H9 (cell line): ENCODE measurements around the gene ATP2B2. TPM values are rescaled to one million over a fixed set of nuclear protein-coding genes. Genes with fewer than 3 reads are reported as not detected.

Source experiments
- DNase-seq: peaks from one replicate; pipeline ENCODE4 v3.0.0-alpha.2; 2017
- H2AFZ ChIP-seq: one replicate; pipeline ENCODE4 v1.6.1; 2013; ENCODE audit warnings: mild to moderate bottlenecking, low read length, control low read depth, moderate library complexity
- H2AK5ac ChIP-seq: 2 replicates; pipeline ENCODE4 v1.6.1; 2013; ENCODE audit warnings: low read length, control low read depth, mixed read lengths; ENCODE audit not compliant: insufficient read length
- H2BK120ac ChIP-seq: one replicate; pipeline ENCODE4 v1.6.1; 2013; ENCODE audit warnings: low read depth, mild to moderate bottlenecking, low read length, control low read depth, inconsistent platforms; ENCODE audit not compliant: poor library complexity, severe bottlenecking
- H2BK12ac ChIP-seq: 2 replicates; pipeline ENCODE4 v1.6.1; 2013; ENCODE audit warnings: low read length, control low read depth, mixed read lengths, low read depth; ENCODE audit not compliant: insufficient read length
- H2BK15ac ChIP-seq: 2 replicates; pipeline ENCODE4 v1.6.1; 2013; ENCODE audit warnings: low read depth, low read length, control low read depth
- H2BK20ac ChIP-seq: one replicate; pipeline ENCODE4 v1.6.1; 2013; ENCODE audit warnings: low read depth, mild to moderate bottlenecking, low read length, control low read depth, inconsistent platforms; ENCODE audit not compliant: poor library complexity, severe bottlenecking
- H2BK5ac ChIP-seq: 2 replicates; pipeline ENCODE4 v1.6.1; 2013; ENCODE audit warnings: low read length, control low read depth, mixed read lengths; ENCODE audit not compliant: insufficient read length
- H3K14ac ChIP-seq: 2 replicates; pipeline ENCODE4 v1.6.1; 2013; ENCODE audit warnings: low read length, control low read depth; ENCODE audit not compliant: insufficient read depth
- H3K18ac ChIP-seq: 2 replicates; pipeline ENCODE4 v1.6.1; 2013; ENCODE audit warnings: low read depth, mild to moderate bottlenecking, mixed read lengths, low read length, control low read depth; ENCODE audit not compliant: insufficient read length
- H3K23ac ChIP-seq: 2 replicates; pipeline ENCODE4 v1.6.1; 2013; ENCODE audit warnings: low read length, control low read depth, mixed read lengths, low read depth; ENCODE audit not compliant: insufficient read length
- H3K23me2 ChIP-seq: 2 replicates; pipeline ENCODE4 v1.6.1; 2013; ENCODE audit warnings: low read depth, mild to moderate bottlenecking, mixed read lengths, low read length, control low read depth; ENCODE audit not compliant: insufficient read length, poor library complexity, severe bottlenecking
- H3K27ac ChIP-seq: 2 replicates; pipeline ENCODE4 v1.5.1; 2013; ENCODE audit warnings: low read length, control low read depth, mixed read lengths, low read depth; ENCODE audit not compliant: insufficient read length
- H3K27me3 ChIP-seq: 2 replicates; pipeline ENCODE4 v1.6.1; 2013; ENCODE audit warnings: low read length, control low read depth, inconsistent platforms; ENCODE audit not compliant: insufficient read depth
- H3K4ac ChIP-seq: 2 replicates; pipeline ENCODE4 v1.6.1; 2013; ENCODE audit warnings: low read depth, mild to moderate bottlenecking, control low read depth, inconsistent platforms, low read length, moderate library complexity
- H3K4me1 ChIP-seq: 2 replicates; pipeline ENCODE4 v1.6.1; 2013; ENCODE audit warnings: low read length, control low read depth, inconsistent platforms; ENCODE audit not compliant: insufficient read depth
- H3K4me2 ChIP-seq: 2 replicates; pipeline ENCODE4 v1.6.1; 2013; ENCODE audit warnings: low read length, control low read depth, mixed read lengths; ENCODE audit not compliant: insufficient read length, insufficient read depth
- H3K56ac ChIP-seq: 2 replicates; pipeline ENCODE4 v1.6.1; 2013; ENCODE audit warnings: low read depth, mild to moderate bottlenecking, mixed read lengths, low read length, control low read depth; ENCODE audit not compliant: insufficient read length
- H3K79me1 ChIP-seq: 2 replicates; pipeline ENCODE4 v1.6.1; 2013; ENCODE audit warnings: low read depth, mild to moderate bottlenecking, moderate library complexity, low read length, control low read depth, inconsistent platforms; ENCODE audit not compliant: insufficient read depth, poor library complexity, severe bottlenecking
- H3K79me2 ChIP-seq: 2 replicates; pipeline ENCODE4 v1.6.1; 2013; ENCODE audit warnings: low read length, control low read depth, inconsistent platforms; ENCODE audit not compliant: insufficient read depth
- H3K9ac ChIP-seq: 2 replicates; pipeline ENCODE4 v1.6.1; 2013; ENCODE audit warnings: low read length, control low read depth, mixed read lengths; ENCODE audit not compliant: insufficient read length; ENCODE audit errors: extremely low read depth
- H3K9me3 ChIP-seq: one replicate; pipeline ENCODE4 v1.6.1; 2013; ENCODE audit warnings: low read depth, low read length, inconsistent platforms; ENCODE audit not compliant: control insufficient read depth
- H3T11ph ChIP-seq: one replicate; pipeline ENCODE4 v1.6.1; 2013; ENCODE audit warnings: mild to moderate bottlenecking, low read length, control low read depth, inconsistent platforms
- H4K20me1 ChIP-seq: one replicate; pipeline ENCODE4 v1.6.1; 2013; ENCODE audit not compliant: control insufficient read depth, insufficient read length, insufficient read depth
- H4K5ac ChIP-seq: 2 replicates; pipeline ENCODE4 v1.6.1; 2013; ENCODE audit warnings: low read depth, mild to moderate bottlenecking, mixed read lengths, low read length, control low read depth; ENCODE audit not compliant: insufficient read length
- H4K8ac ChIP-seq: replicated peaks from 2 replicates; pipeline ENCODE4 v1.6.1; 2013; ENCODE audit warnings: low read length, control low read depth, mixed read lengths, low read depth; ENCODE audit not compliant: insufficient read length
- H4K91ac ChIP-seq: 2 replicates; pipeline ENCODE4 v1.6.1; 2013; ENCODE audit warnings: low read depth, mild to moderate bottlenecking, moderate library complexity, mixed read lengths, low read length, control low read depth; ENCODE audit not compliant: insufficient read length
- H3K27ac Mint-ChIP-seq, 3 experiments: 2 replicates in 2 of 3; 3 replicates in 1 of 3; pipeline ENCODE4 v1.8.0; 2020 to 2021; ENCODE audit warnings: mixed read lengths in 3 of 3, mild to moderate bottlenecking in 1 of 3, moderate library complexity in 1 of 3
- H3K27me3 Mint-ChIP-seq: 2 replicates; pipeline ENCODE4 v1.8.0; 2021; ENCODE audit warnings: low read depth, mild to moderate bottlenecking, moderate library complexity, mixed read lengths
- H3K36me3 Mint-ChIP-seq, 3 experiments: 2 replicates in 2 of 3; 3 replicates in 1 of 3; pipeline ENCODE4 v1.8.0; 2020 to 2021; ENCODE audit warnings: low read depth in 3 of 3, mixed read lengths in 3 of 3; ENCODE audit not compliant: insufficient read depth in 1 of 3
- H3K4me1 Mint-ChIP-seq, 2 experiments: 2 replicates each; pipeline ENCODE4 v1.8.0; 2020; ENCODE audit warnings: mixed read lengths in 2 of 2
- H3K4me3 Mint-ChIP-seq, 2 experiments: 2 replicates in 1 of 2; 3 replicates in 1 of 2; pipeline ENCODE4 v1.8.0; 2020 to 2021; ENCODE audit warnings: mild to moderate bottlenecking in 2 of 2, mixed read lengths in 2 of 2, moderate library complexity in 1 of 2
- H3K9me3 Mint-ChIP-seq, 2 experiments: 2 replicates in 1 of 2; 3 replicates in 1 of 2; pipeline ENCODE4 v1.8.0; 2020; ENCODE audit warnings: mild to moderate bottlenecking in 2 of 2, mixed read lengths in 2 of 2, moderate library complexity in 1 of 2
- WGBS: extraction: QIAGEN DNeasy Blood & Tissue Kit; methylation state at CpG from one replicate; pipeline ENCODE4 v1.1.7; 2013; ENCODE audit warnings: missing lambda C conversion rate, low lambda C conversion rate, mixed read lengths; ENCODE audit not compliant: insufficient read length; ENCODE audit errors: extremely low coverage; 5-methylcytosine and 5-hydroxymethylcytosine counted together
- total RNA-seq: library from RNA; stranded (reverse); gene quantifications from 2 replicates; pipeline ENCODE4 v1.2.1, GENCODE V29; 2021
- TF ChIP-seq, protein P1 (sequence below): fragments of 200-600 bp; sonication (generic); conservative IDR thresholded peaks from 3 replicates; pipeline ENCODE4 v1.8.0; 2021; ENCODE audit warnings: antibody characterized with exemption, mild to moderate bottlenecking

ATP2B2 gene
- total RNA-seq, 1 experiment from 2014 or later = 0.33 TPM

GRCh38 chr3:10347648-10348403 is 157.6 kb downstream of the ATP2B2 start:
- no peak overlapping the region for H3T11ph ChIP-seq
- no peak overlapping the region for H2AK5ac ChIP-seq
- no peak overlapping the region for H3K27ac ChIP-seq
- H4K5ac ChIP-seq = no peak overlapping the region
- peaks cover 1% of the 10 kb centered on the region; the same call in 1 of the 2 replicates for H3K27me3 Mint-ChIP-seq
- no peak for DNase-seq
- no peak overlapping the region; the same call in 1 of the 2 replicates for H3K14ac ChIP-seq
- no peaks in the 10 kb centered on the region for H3K9me3 ChIP-seq
- no peaks in the 10 kb centered on the region for H3K9me3 Mint-ChIP-seq
- no peak overlapping the region for H2BK20ac ChIP-seq
- H4K20me1 ChIP-seq = no peaks in the 10 kb centered on the region
- H3K9ac ChIP-seq = no peak overlapping the region
- H3K4me1 ChIP-seq = no peaks in the 10 kb centered on the region
- no peak overlapping the region for H3K4ac ChIP-seq
- H2BK15ac ChIP-seq = no peak overlapping the region
- WGBS = no CpG with 5 or more reads among the region's 13 CpGs
- no peak overlapping the region for H3K56ac ChIP-seq
- no peaks in the 10 kb centered on the region for H3K27me3 ChIP-seq
- peaks cover 9 to 13% of the 10 kb centered on the region in 2 experiments for H3K4me1 Mint-ChIP-seq
- H2BK12ac ChIP-seq = no peak overlapping the region
- no peak overlapping the region for H4K91ac ChIP-seq
- no peaks in the 10 kb centered on the region for H3K36me3 Mint-ChIP-seq
- no peak overlapping the region for H3K23ac ChIP-seq
- H3K79me2 ChIP-seq = no peaks in the 10 kb centered on the region
- no peak overlapping the region for H2BK5ac ChIP-seq
- no peak overlapping the region for H3K18ac ChIP-seq
- no peaks in the 10 kb centered on the region for H3K23me2 ChIP-seq
- TF ChIP-seq, protein P1, sequence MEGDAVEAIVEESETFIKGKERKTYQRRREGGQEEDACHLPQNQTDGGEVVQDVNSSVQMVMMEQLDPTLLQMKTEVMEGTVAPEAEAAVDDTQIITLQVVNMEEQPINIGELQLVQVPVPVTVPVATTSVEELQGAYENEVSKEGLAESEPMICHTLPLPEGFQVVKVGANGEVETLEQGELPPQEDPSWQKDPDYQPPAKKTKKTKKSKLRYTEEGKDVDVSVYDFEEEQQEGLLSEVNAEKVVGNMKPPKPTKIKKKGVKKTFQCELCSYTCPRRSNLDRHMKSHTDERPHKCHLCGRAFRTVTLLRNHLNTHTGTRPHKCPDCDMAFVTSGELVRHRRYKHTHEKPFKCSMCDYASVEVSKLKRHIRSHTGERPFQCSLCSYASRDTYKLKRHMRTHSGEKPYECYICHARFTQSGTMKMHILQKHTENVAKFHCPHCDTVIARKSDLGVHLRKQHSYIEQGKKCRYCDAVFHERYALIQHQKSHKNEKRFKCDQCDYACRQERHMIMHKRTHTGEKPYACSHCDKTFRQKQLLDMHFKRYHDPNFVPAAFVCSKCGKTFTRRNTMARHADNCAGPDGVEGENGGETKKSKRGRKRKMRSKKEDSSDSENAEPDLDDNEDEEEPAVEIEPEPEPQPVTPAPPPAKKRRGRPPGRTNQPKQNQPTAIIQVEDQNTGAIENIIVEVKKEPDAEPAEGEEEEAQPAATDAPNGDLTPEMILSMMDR = no peak
- no peak overlapping the region for H2BK120ac ChIP-seq
- H3K4me3 Mint-ChIP-seq = no peak overlapping the region
- H4K8ac ChIP-seq = no peak overlapping the region
- no peak overlapping the region for H2AFZ ChIP-seq
- H3K79me1 ChIP-seq = no peaks in the 10 kb centered on the region
- no peak overlapping the region for H3K4me2 ChIP-seq
- H3K27ac Mint-ChIP-seq = peak overlapping the region in 1 of 3 experiments; percentile 19; a peak in 1 of 7 replicates
